ENCODE results near the gene SPTBN5.
"Not testable (repeated sequence)": the region's sequence is repeated elsewhere in the genome, so short reads cannot be mapped to it uniquely, and the experiment has no call there.

SPTBN5 gene

GRCh38 chr15:41841131-41841530, 52.7 kb downstream of the SPTBN5 start:
- no peak for DNase-seq

GRCh38 chr15:41840673-41841072, 53.2 kb downstream of the SPTBN5 start:
- DNase-seq = no peak

- DNase-seq = no peak
These were observed 53.9 kb downstream of the SPTBN5 start for GRCh38 chr15:41839781-41840491.

GRCh38 chr15:41838400-41838897, 55.4 kb downstream of the SPTBN5 start, which contains the start of gene PLA2G4B:
TSS of gene PLA2G4B (plus strand) at chr15:41838847. CDS start at chr15:41838914, 67 bp downstream.
- no peak for DNase-seq

GRCh38 chr15:41836713-41837454, 57.0 kb downstream of the SPTBN5 start:
- DNase-seq = no peak

- no peak for DNase-seq
These were observed 57.8 kb downstream of the SPTBN5 start for GRCh38 chr15:41836073-41836472.

- DNase-seq = no peak
These were observed 59.8 kb downstream of the SPTBN5 start for GRCh38 chr15:41834096-41834495.

GRCh38 chr15:41832875-41833274, 61.0 kb downstream of the SPTBN5 start:
- no peak for DNase-seq

- no peak for DNase-seq
These were observed 61.6 kb downstream of the SPTBN5 start for GRCh38 chr15:41832208-41832607.

GRCh38 chr15:41831291-41831690, 62.6 kb downstream of the SPTBN5 start:
- not testable (repeated sequence) for DNase-seq

GRCh38 chr15:41829959-41830646, 63.8 kb downstream of the SPTBN5 start:
- DNase-seq = no peak

- no peak for DNase-seq
These were observed 65.1 kb downstream of the SPTBN5 start for GRCh38 chr15:41828807-41829141.

GRCh38 chr15:41827880-41828806, 65.7 kb downstream of the SPTBN5 start, which contains the start of gene JMJD7:
TSS of gene JMJD7 (plus strand) at chr15:41828092. CDS start at chr15:41828125, 33 bp downstream.
- peak; percentile 65 to 71 for DNase-seq

GRCh38 chr15:41827290-41827879, 66.5 kb downstream of the SPTBN5 start:
- DNase-seq = no peak

- no peak for DNase-seq
These were observed 68.0 kb downstream of the SPTBN5 start for GRCh38 chr15:41825572-41826535.

- no peak for DNase-seq
These were observed 68.7 kb downstream of the SPTBN5 start for GRCh38 chr15:41825145-41825544.

- no peak for DNase-seq
These were observed 69.6 kb downstream of the SPTBN5 start for GRCh38 chr15:41824062-41824745.

GRCh38 chr15:41823502-41823901, 70.4 kb downstream of the SPTBN5 start:
- no peak for DNase-seq

GRCh38 chr15:41822957-41823356, 70.9 kb downstream of the SPTBN5 start:
- DNase-seq = no peak

GRCh38 chr15:41822471-41822870, 71.4 kb downstream of the SPTBN5 start:
- DNase-seq = no peak

All from AML-193 (cell line).